ENCODE data around the gene GRHL1. TPM values are rescaled to one million over a fixed set of nuclear protein-coding genes. Genes with fewer than 3 reads are reported as not detected.

Gene GRHL1
- total and polyA plus RNA-seq, 9 of the 15 experiments (the other 6 are each of a cell fraction or from before 2014, with no cell fraction given): 1.7 to 6.1 (median 4.7) TPM

DNA sequence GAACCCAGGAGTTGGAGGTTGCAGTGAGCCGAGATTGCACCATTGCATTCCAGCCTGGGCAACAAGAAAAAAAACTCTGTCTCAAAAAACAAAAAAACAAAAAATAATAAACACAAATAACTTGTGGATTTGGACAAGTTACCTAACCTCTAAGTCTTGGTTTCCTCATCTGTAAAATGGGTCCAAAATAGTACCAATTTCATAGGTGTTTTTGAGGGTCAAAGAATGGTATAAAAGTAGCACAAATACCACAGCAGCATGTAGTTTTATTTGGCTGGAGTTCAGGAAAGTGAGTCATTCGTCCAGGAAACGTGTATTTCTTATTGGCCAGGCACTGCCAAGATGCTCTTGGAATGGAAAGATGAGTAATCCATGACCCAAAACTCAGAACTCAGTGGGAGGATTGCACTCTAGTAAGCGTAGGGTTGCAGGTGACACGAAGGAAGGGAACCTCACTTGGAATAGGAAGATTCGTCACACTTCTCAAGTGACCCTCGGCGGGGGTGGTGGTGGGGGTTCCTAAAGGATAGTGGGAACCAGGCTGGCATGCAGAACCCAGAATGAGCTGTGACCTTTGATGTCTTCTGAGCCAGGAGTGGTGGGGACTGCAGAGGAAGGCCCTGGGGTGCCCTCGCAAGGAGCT, 24.4 kb downstream of the GRHL1 start (continued):
- TF ChIP-seq, protein P1, sequence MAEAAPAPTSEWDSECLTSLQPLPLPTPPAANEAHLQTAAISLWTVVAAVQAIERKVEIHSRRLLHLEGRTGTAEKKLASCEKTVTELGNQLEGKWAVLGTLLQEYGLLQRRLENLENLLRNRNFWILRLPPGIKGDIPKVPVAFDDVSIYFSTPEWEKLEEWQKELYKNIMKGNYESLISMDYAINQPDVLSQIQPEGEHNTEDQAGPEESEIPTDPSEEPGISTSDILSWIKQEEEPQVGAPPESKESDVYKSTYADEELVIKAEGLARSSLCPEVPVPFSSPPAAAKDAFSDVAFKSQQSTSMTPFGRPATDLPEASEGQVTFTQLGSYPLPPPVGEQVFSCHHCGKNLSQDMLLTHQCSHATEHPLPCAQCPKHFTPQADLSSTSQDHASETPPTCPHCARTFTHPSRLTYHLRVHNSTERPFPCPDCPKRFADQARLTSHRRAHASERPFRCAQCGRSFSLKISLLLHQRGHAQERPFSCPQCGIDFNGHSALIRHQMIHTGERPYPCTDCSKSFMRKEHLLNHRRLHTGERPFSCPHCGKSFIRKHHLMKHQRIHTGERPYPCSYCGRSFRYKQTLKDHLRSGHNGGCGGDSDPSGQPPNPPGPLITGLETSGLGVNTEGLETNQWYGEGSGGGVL (CRISPR knock-in tag; IDR thresholded peaks at IDR 0.05): no peak
- peak; percentile 46; the same call in 1 of the 2 replicates for TF ChIP-seq SMARCA4 (IDR thresholded peaks at IDR 0.05)
- TF ChIP-seq ARID1B (IDR thresholded peaks at IDR 0.05): peak; percentile 39; the same call in 1 of the 2 replicates
- no peak for TF ChIP-seq ZNF764 (CRISPR knock-in tag; IDR thresholded peaks at IDR 0.05; ENCODE audit: low read depth)
- TF ChIP-seq, protein P2, sequence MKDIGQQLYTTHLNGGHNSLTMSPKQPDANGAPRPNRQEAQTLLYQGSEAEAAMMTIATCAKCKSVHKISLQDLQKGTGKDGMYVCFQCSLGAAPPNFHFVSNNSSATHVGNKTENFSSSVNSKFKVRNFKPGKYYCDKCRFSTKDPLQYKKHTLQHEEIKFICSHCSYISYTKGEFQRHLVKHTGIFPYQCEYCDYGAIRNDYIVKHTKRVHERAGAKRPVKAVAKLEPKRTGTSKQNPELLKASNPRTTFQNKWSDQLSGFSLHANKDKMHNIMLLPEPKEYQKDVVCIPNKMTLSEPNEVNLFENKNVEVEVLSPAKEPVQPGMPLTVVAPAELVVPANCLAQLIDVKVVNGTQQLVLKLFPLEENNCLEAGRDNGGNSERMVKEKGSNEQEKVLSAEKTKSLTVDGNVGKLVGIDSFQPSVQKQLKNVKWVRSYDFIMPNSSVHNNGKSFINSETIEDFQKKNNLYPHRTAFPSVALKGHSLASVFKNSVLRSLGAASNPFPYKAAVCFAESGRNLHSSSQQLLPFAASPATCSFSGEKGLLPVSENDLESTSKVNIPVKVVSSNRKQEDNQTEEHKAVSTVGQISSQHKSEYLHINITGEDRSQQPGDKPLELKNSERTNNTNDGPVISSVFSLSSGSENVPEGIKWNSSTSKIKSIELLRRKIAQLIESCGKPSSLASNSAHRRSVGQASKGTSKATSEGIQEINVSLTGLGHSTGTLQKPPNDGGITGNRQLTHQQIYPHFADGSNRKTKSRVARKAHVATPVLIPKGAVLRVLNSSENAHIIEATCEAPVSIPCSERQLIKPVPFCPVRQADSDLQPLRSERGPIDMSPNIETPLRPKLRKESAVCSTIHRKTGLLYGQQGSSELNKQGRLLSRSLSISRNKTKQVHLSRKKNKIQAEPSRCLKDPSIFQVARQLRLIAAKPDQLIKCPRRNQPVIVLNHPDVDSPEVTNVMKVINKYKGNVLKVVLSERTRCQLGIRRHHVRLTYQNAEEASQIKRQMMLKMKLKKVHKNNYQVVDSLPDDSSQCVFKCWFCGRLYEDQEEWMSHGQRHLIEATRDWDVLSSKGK (CRISPR knock-in tag; IDR thresholded peaks at IDR 0.05): no peak
- no peak for TF ChIP-seq POLR2A (conservative IDR thresholded peaks at IDR 0.05)
- no peak for TF ChIP-seq ZNF707 (CRISPR knock-in tag; conservative IDR thresholded peaks at IDR 0.05)
- peak; percentile 84 for TF ChIP-seq RBM25 (IDR thresholded peaks at IDR 0.05; ENCODE audit: low read depth, low read length, severe bottlenecking)

All from K562 (cell line).